Sigmoid colon (tissue), 7 donors: ENCODE results near the gene PHKA1. TPM values are rescaled to one million over a fixed set of nuclear protein-coding genes. Genes with fewer than 3 reads are reported as not detected.
"Not testable (repeated sequence)": the region's sequence is repeated elsewhere in the genome, so short reads cannot be mapped to it uniquely, and the experiment has no call there.

Source experiments
- DNase-seq: peaks from one replicate; pipeline ENCODE4 v3.0.0-alpha.2; 2019
- H3K27ac ChIP-seq, 4 donors: fragments of 200-600 bp; sonication (generic); one replicate each; pipeline ENCODE4 v1.5.1; 2016 to 2019; ENCODE audit warnings: mild to moderate bottlenecking in 1 of 4
- H3K27me3 ChIP-seq, 3 donors: fragments of 200-600 bp; sonication (generic); one replicate each; pipeline ENCODE4 v1.5.1; 2019; ENCODE audit warnings: mild to moderate bottlenecking in 1 of 3
- H3K36me3 ChIP-seq, 4 donors: fragments of 200-600 bp; sonication (generic); one replicate each; pipeline ENCODE4 v1.5.1; 2016 to 2019
- H3K4me1 ChIP-seq, 4 donors: fragments of 200-600 bp; sonication (generic); one replicate each; pipeline ENCODE4 v1.5.1; 2017 to 2019
- H3K4me3 ChIP-seq, 4 donors: fragments of 200-600 bp; sonication (generic); one replicate each; pipeline ENCODE4 v1.5.1; 2017 to 2019; ENCODE audit warnings: mild to moderate bottlenecking in 2 of 4, moderate library complexity in 1 of 4
- H3K9me3 ChIP-seq, 4 donors: fragments of 200-600 bp in 3 of 4; sonication (generic) in 3 of 4; one replicate each; pipeline versions ENCODE4 v1.5.1 to v1.6.1; 2013 to 2019
- EP300 ChIP-seq, 4 donors: sonication (generic); formaldehyde crosslinking; IDR thresholded peaks; one replicate each; pipeline ENCODE4 v1.6.1; 2017; ENCODE audit warnings: antibody characterized with exemption in 4 of 4
- POLR2A ChIP-seq, 2 donors: fragments of 450-650 bp; IDR thresholded peaks; one replicate each; pipeline ENCODE4 v1.6.1; 2016; ENCODE audit warnings: antibody characterized with exemption in 2 of 2, mild to moderate bottlenecking in 2 of 2, moderate library complexity in 2 of 2
- POLR2AphosphoS5 ChIP-seq, 4 donors: sonication (generic); formaldehyde crosslinking; IDR thresholded peaks; one replicate each; pipeline ENCODE4 v1.6.1; 2017; ENCODE audit warnings: antibody characterized with exemption in 4 of 4
- WGBS, 2 donors: extraction: QIAGEN DNeasy Blood & Tissue Kit; methylation state at CpG; one replicate each; pipeline ENCODE4 v1.1.7; 2013; 5-methylcytosine and 5-hydroxymethylcytosine counted together
- intact Hi-C: fragments of 100-400 bp; cut with DNase I; formaldehyde crosslinking; loops from one replicate; pipeline ENCODE4 v1.15.1; 2023
- polyA plus RNA-seq, 3 donors: library from polyadenylated mRNA; stranded (reverse); fragments of 200-250 nt; gene quantifications; one replicate each; pipeline ENCODE4 v1.2.3, GENCODE V29; 2013
- total RNA-seq, 4 donors: library from RNA; depleted of rRNA; stranded (reverse); fragments of >200 nt; gene quantifications; one replicate each; pipeline ENCODE4 v1.1.0, GENCODE V29; 2016
- TF ChIP-seq, protein P1 (sequence below), 4 experiments: fragments of 450-650 bp in 3 of 4; fragments of 200-600 bp in 1 of 4; IDR thresholded peaks; one replicate each; pipeline ENCODE4 v1.5.1; 2016 to 2019; ENCODE audit warnings: antibody characterized with exemption in 4 of 4, mild to moderate bottlenecking in 3 of 4, moderate library complexity in 2 of 4
- donor health status: healthy with polysubstance abuse.
- donor health status: Bipolar disorder and iron deficiency.
- donor health status: healthy.

Gene PHKA1
- total and polyA plus RNA-seq, 7 donors = 0.92 to 9.7 (median 4.6) TPM

DNA sequence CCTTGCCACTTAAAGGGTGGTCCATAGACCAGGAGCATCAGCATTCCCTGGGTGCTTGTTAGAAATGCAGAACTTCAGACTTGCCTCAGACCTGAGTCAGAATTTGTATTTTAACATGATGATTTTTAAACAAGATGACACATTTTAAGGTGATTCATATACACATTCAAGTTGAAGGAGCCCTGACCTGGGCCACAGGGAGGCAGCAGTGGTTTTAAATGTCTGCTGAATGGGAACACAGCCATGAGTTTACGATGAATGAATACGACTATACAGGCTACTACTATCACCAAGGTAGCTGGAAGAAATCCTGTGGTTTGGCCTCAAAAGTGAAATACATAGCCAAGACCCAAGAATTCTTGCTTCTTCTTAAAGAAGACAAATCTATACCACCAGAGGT, 144.3 kb downstream of the PHKA1 start:
- intact Hi-C loops = no loop called here
- no peak for DNase-seq
- Histone ChIP-seq H3K9me3 (no peaks in the 10 kb centered on the region), H3K36me3 (peaks cover 0 to 25% (median 0%) of the 10 kb centered on the region in 4 donors), H3K4me3 (no peak overlapping the region), H3K27me3 (no peaks in the 10 kb centered on the region), H3K27ac (no peak overlapping the region), H3K4me1 (peaks cover 0 to 6% (median 0%) of the 10 kb centered on the region in 4 donors)
- TF ChIP-seq, protein P1, sequence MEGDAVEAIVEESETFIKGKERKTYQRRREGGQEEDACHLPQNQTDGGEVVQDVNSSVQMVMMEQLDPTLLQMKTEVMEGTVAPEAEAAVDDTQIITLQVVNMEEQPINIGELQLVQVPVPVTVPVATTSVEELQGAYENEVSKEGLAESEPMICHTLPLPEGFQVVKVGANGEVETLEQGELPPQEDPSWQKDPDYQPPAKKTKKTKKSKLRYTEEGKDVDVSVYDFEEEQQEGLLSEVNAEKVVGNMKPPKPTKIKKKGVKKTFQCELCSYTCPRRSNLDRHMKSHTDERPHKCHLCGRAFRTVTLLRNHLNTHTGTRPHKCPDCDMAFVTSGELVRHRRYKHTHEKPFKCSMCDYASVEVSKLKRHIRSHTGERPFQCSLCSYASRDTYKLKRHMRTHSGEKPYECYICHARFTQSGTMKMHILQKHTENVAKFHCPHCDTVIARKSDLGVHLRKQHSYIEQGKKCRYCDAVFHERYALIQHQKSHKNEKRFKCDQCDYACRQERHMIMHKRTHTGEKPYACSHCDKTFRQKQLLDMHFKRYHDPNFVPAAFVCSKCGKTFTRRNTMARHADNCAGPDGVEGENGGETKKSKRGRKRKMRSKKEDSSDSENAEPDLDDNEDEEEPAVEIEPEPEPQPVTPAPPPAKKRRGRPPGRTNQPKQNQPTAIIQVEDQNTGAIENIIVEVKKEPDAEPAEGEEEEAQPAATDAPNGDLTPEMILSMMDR (IDR thresholded peaks at IDR 0.05) = no peak
- TF ChIP-seq POLR2A (IDR thresholded peaks at IDR 0.05) = no peak
- TF ChIP-seq EP300 (IDR thresholded peaks at IDR 0.05) = no peak
- TF ChIP-seq POLR2AphosphoS5 (IDR thresholded peaks at IDR 0.05) = no peak
- WGBS, 2 donors = 45 to 72% methylated on average over 2 of the region's 2 CpGs

GRCh38 chrX:72568406-72569092, 145.6 kb downstream of the PHKA1 start:
- peaks cover 0 to 34% (median 0%) of the 10 kb centered on the region in 4 donors for H3K36me3 ChIP-seq
- H3K27ac ChIP-seq = no peak overlapping the region
- H3K27me3 ChIP-seq = no peaks in the 10 kb centered on the region
- H3K9me3 ChIP-seq = no peaks in the 10 kb centered on the region
- TF ChIP-seq POLR2A (IDR thresholded peaks at IDR 0.05) = no peak
- no peak for TF ChIP-seq EP300 (IDR thresholded peaks at IDR 0.05)
- TF ChIP-seq, protein P1 (IDR thresholded peaks at IDR 0.05) = no peak
- no peak for TF ChIP-seq POLR2AphosphoS5 (IDR thresholded peaks at IDR 0.05)
- peaks cover 0 to 6% (median 0%) of the 10 kb centered on the region in 4 donors for H3K4me1 ChIP-seq
- DNase-seq = no peak
- 88 to 93% methylated on average over 6 of the region's 6 CpGs for WGBS, 2 donors
- intact Hi-C loops = no loop called here
- no peak overlapping the region for H3K4me3 ChIP-seq

GRCh38 chrX:72566448-72566847, 147.7 kb downstream of the PHKA1 start:
- no peak for DNase-seq
- no peaks in the 10 kb centered on the region for H3K4me1 ChIP-seq
- intact Hi-C loops = no loop called here
- no peak overlapping the region for H3K4me3 ChIP-seq
- H3K36me3 ChIP-seq = peaks cover 0 to 34% (median 0%) of the 10 kb centered on the region in 4 donors
- no peak overlapping the region for H3K27ac ChIP-seq
- WGBS, 2 donors = 97 to 100% methylated on average over 2 of the region's 2 CpGs
- no peaks in the 10 kb centered on the region for H3K27me3 ChIP-seq
- H3K9me3 ChIP-seq = no peaks in the 10 kb centered on the region
- TF ChIP-seq POLR2A (IDR thresholded peaks at IDR 0.05) (no peak), POLR2AphosphoS5 (IDR thresholded peaks at IDR 0.05) (no peak), EP300 (IDR thresholded peaks at IDR 0.05) (no peak)
- TF ChIP-seq, protein P1 (IDR thresholded peaks at IDR 0.05) = no peak

GRCh38 chrX:72559655-72560054, 154.5 kb downstream of the PHKA1 start:
- intact Hi-C loops, H3K4me3 ChIP-seq, DNase-seq, H3K36me3 ChIP-seq, H3K4me1 ChIP-seq, H3K27me3 ChIP-seq, H3K27ac ChIP-seq, H3K9me3 ChIP-seq: not testable (repeated sequence)
- WGBS, 2 donors = 98 to 99% methylated on average over 28 of the region's 28 CpGs

- no peak for DNase-seq
- Histone ChIP-seq H3K4me1 (no peaks in the 10 kb centered on the region), H3K27me3 (no peaks in the 10 kb centered on the region), H3K36me3 (no peaks in the 10 kb centered on the region), H3K27ac (no peak overlapping the region), H3K4me3 (no peak overlapping the region), H3K9me3 (no peaks in the 10 kb centered on the region)
- 43 to 74% methylated on average over 16 of the region's 16 CpGs for WGBS, 2 donors
- TF ChIP-seq EP300 (IDR thresholded peaks at IDR 0.05) = no peak
- no peak for TF ChIP-seq POLR2AphosphoS5 (IDR thresholded peaks at IDR 0.05)
- TF ChIP-seq, protein P1 (IDR thresholded peaks at IDR 0.05) = no peak
- no peak for TF ChIP-seq POLR2A (IDR thresholded peaks at IDR 0.05)
- intact Hi-C loops = no loop called here
These were observed 159.5 kb downstream of the PHKA1 start for GRCh38 chrX:72554448-72555140.

DNA sequence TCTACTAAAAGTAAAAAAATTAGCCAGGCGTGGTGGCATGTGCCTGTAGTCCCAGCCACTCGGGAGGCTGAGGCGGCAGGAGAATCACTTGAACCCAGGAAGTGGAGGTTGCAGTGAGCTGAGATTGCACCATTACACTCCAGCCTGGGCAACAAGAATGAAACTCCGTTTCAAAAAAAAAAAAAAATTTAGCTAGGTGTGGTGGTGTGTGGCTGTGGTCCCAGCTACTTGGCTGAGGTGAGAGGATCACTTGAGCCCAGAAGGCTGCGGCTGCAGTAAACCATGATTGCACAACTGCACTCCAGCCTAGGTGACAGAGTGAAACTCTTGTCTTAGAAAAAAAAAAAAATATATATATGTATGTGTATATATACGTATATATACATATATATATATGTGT, 161.7 kb downstream of the PHKA1 start:
- H3K36me3 ChIP-seq, intact Hi-C loops, H3K27ac ChIP-seq, H3K27me3 ChIP-seq, DNase-seq, H3K4me1 ChIP-seq, H3K4me3 ChIP-seq, H3K9me3 ChIP-seq: not testable (repeated sequence)
- 85 to 91% methylated on average over 6 of the region's 6 CpGs for WGBS, 2 donors
